ENCODE results near the gene COPZ2. TPM values are rescaled to one million over a fixed set of nuclear protein-coding genes. Genes with fewer than 3 reads are reported as not detected.

COPZ2 gene
- total RNA-seq, 1 experiment from 2014 or later = 1.3 TPM

DNA sequence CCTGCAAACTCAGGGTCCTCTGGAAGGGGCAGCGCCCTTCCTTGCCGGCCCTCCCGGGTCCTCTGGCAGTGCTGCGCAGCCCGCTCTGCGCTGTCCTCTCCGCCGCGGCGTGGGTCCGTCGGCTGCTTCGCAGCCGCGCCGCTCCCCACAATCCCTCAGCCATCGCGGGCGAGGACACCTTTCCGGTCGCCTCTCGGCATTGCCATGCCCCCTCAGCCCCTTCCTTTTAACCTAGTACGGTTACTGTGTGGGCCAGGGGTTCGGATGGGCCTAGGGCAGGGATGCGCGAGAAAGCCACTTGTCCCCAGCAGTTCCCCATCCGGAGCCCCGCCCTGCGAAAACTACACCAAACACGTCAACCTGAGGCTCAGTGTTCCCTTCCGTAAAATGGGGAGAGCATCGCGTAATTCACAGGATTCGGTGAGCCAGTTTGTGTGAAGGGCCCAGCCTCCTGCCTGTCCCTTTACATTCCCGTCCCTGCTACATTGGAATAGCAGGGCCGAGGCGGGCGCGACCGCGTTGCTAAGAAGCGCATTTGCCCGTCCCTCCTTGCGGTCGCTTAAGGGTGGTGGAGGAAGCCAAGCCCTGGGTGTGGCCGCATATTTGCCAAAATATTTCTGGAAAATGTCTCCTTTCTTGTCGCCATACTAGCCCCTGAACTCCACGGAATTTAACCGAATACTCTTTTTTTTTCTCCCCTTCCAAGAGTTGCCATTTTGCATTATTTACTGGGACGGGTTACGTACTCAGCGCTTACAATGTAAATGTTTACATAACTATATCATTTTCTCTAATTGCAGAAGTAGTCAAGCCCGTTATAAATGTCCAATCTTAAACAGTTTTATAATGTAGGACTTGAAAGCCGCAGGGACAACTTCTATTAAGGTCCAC is 13.2 kb downstream of the COPZ2 start:
- intact Hi-C loops (cut with micrococcal nuclease) = loop anchor here (1.0 to 10.0 kb wide), 7 partner anchors 50 to 593 kb away; partner anchors contain the start of genes CBX1 and HOXB8
- TF ChIP-seq, protein P1, sequence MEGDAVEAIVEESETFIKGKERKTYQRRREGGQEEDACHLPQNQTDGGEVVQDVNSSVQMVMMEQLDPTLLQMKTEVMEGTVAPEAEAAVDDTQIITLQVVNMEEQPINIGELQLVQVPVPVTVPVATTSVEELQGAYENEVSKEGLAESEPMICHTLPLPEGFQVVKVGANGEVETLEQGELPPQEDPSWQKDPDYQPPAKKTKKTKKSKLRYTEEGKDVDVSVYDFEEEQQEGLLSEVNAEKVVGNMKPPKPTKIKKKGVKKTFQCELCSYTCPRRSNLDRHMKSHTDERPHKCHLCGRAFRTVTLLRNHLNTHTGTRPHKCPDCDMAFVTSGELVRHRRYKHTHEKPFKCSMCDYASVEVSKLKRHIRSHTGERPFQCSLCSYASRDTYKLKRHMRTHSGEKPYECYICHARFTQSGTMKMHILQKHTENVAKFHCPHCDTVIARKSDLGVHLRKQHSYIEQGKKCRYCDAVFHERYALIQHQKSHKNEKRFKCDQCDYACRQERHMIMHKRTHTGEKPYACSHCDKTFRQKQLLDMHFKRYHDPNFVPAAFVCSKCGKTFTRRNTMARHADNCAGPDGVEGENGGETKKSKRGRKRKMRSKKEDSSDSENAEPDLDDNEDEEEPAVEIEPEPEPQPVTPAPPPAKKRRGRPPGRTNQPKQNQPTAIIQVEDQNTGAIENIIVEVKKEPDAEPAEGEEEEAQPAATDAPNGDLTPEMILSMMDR (conservative IDR thresholded peaks at IDR 0.05; ENCODE audit: low read depth, low read length) = no peak
- no peak for TF ChIP-seq EZH2 (IDR thresholded peaks at IDR 0.05; ENCODE audit: low read length, unreplicated experiment)
- no peak for TF ChIP-seq EZH2phosphoT487 (IDR thresholded peaks at IDR 0.05; ENCODE audit: borderline replicate concordance, low read length)
- POLR2A ChIA-PET (ENCODE audit: unreplicated experiment) = interaction anchor here (0.6 to 1.1 kb wide), 7 partner anchors 24 to 298 kb away, joined by 3 to 8 read pairs (median 4); partner anchors contain the start of genes CDK5RAP3, PNPO and SNX11

DNA sequence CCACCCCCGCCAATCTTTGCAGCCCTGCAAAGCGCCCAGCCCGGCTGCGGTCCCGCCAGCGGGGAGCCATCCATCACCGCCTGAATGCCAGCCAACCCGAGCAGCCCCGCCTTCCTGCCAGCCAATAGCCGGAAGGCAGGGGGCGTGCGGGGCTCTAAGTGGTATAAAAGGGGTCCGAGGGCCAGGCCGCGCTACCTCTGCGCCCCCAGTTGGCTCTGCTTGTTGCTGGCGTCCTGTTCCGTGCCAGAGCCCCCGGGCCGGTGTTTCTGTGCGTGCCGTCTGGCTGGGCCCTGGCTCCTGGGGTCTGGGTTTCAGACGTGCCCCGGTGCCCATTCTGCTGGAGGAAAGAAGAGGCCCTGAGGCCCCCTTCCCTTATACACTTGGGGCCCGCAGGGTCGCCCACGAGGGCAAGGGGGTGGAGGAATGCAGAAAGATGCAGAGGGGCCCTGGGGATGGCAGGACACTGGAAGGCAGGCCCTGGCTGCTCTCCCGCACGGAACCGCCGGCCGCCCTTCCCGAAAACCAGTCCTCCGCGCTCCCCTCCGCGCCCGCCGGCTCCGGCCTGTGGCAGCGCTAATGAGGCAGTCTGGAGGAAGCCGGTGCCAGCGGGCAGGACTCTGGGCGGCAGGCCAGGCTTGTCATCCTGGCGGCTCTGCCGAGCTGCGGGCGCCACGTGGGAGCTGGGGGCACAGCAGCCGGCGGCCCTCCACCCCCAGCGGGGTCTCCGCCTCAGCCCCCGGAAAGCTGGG is 14.0 kb downstream of the COPZ2 start:
- H3K27me3 ChIP-seq (ENCODE audit: low read length) = no peaks in the 10 kb centered on the region
- CTCF ChIA-PET = no interaction called here
- peak overlapping the region; percentile 88 for H3K27ac ChIP-seq (ENCODE audit: low read length)
- no peaks in the 10 kb centered on the region for H4K20me1 ChIP-seq (ENCODE audit: low read length)
- peaks cover 6% of the 10 kb centered on the region for H3F3A ChIP-seq (ENCODE audit: low read length, unreplicated experiment)
- ATAC-seq (peak; percentile 40), DNase-seq (peak; percentile 94)
- H3K4me1 ChIP-seq (ENCODE audit: insufficient read depth, low read length) = peaks cover 41% of the 10 kb centered on the region
- peak overlapping the region; percentile 95 for H2AFZ ChIP-seq (ENCODE audit: low read length)
- intact Hi-C loops (cut with micrococcal nuclease) = loop anchor here (2.0 to 10.0 kb wide), 4 partner anchors 77 to 461 kb away; partner anchors contain the start of gene CBX1
- peak overlapping the region; percentile 84 for H3K9ac ChIP-seq (ENCODE audit: low read length)
- H3K9me2 ChIP-seq (replicated peaks; ENCODE audit: low read length) = no peaks in the 10 kb centered on the region
- no peaks in the 10 kb centered on the region for H3K9me3 ChIP-seq (ENCODE audit: low read length)
- H3K4me3 ChIP-seq (ENCODE audit: low read length) = peak overlapping the region; percentile 65
- H3K36me3 ChIP-seq (ENCODE audit: low read depth, low read length) = no peaks in the 10 kb centered on the region
- BruUV-seq (replicated peaks) = TSS peak; percentile 92
- no peaks in the 10 kb centered on the region for H3K79me2 ChIP-seq (ENCODE audit: low read length)
- peak overlapping the region; percentile 86 for H3K4me2 ChIP-seq (ENCODE audit: low read length)
- POLR2A ChIA-PET (ENCODE audit: unreplicated experiment) = interaction anchor here (0.6 to 1.1 kb wide), 5 partner anchors 52 to 136 kb away, joined by 3 to 13 read pairs (median 3); partner anchors contain the start of genes CDK5RAP3, PNPO and SNX11
- TF ChIP-seq, protein P1 (conservative IDR thresholded peaks at IDR 0.05; ENCODE audit: low read depth, low read length) = peak; percentile 42; the same call in 1 of the 2 replicates
- no peak for TF ChIP-seq EZH2 (IDR thresholded peaks at IDR 0.05; ENCODE audit: low read length, unreplicated experiment)

More for the DNA sequence above, 13.2 kb downstream of the COPZ2 start:
- H3K4me2 ChIP-seq (ENCODE audit: low read length) = peak overlapping the region; percentile 86
- peaks cover 6% of the 10 kb centered on the region for H3F3A ChIP-seq (ENCODE audit: low read length, unreplicated experiment)
- H3K9me3 ChIP-seq (ENCODE audit: low read length) = no peaks in the 10 kb centered on the region
- no peaks in the 10 kb centered on the region for H3K27me3 ChIP-seq (ENCODE audit: low read length)
- peak; percentile 44 for ATAC-seq
- peak overlapping the region; percentile 88 for H3K27ac ChIP-seq (ENCODE audit: low read length)
- CTCF ChIA-PET = interaction anchor here (0.8 to 2.4 kb wide), 12 partner anchors 25 to 114 kb away, joined by 3 to 42 read pairs (median 4); partner anchors contain the start of genes CDK5RAP3 and NFE2L1
- peak; percentile 94 for DNase-seq
- no peaks in the 10 kb centered on the region for H3K79me2 ChIP-seq (ENCODE audit: low read length)
- peaks cover 41% of the 10 kb centered on the region for H3K4me1 ChIP-seq (ENCODE audit: insufficient read depth, low read length)
- H3K9me2 ChIP-seq (replicated peaks; ENCODE audit: low read length) = no peaks in the 10 kb centered on the region
- H3K36me3 ChIP-seq (ENCODE audit: low read depth, low read length) = no peaks in the 10 kb centered on the region
- no peaks in the 10 kb centered on the region for H4K20me1 ChIP-seq (ENCODE audit: low read length)
- peak overlapping the region; percentile 65 for H3K4me3 ChIP-seq (ENCODE audit: low read length)
- peak overlapping the region; percentile 95 for H2AFZ ChIP-seq (ENCODE audit: low read length)
- peak overlapping the region; percentile 84 for H3K9ac ChIP-seq (ENCODE audit: low read length)
- BruUV-seq (replicated peaks) = TSS peak; percentile 91
